GM10266 (cell line): Measurements from ENCODE around the gene ZG16B.

ENCODE experiments used
- DNase-seq: peaks from one replicate; pipeline ENCODE4 v3.0.0; 2012; ENCODE audit errors: extremely low spot score
- TF ChIP-seq, protein P1 (sequence below): IDR thresholded peaks from 2 replicates; pipeline ENCODE4 v1.5.1; 2012; ENCODE audit warnings: mild to moderate bottlenecking, low read depth; ENCODE audit not compliant: control insufficient read depth, insufficient read depth; ENCODE audit errors: missing control alignments

The ZG16B gene

DNA sequence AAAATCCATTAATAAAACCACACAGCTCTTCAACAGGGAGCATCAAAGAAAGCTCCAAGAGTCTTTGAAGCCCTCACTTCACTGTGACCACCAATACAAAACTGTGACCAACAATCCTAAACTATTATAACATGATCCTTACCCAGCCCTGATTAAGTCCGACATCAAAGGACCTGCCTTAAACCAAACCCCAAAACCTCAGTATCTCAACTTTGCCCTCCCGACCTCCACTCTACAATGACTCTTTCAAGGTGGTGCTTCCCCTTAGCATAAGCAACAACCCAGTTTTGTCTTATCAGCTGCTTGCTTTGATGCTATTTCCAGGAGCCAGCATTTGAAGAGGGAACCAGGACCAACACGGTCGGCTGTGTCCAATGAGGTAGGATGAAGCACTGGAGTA is 36.3 kb downstream of the ZG16B start:
- TF ChIP-seq, protein P1, sequence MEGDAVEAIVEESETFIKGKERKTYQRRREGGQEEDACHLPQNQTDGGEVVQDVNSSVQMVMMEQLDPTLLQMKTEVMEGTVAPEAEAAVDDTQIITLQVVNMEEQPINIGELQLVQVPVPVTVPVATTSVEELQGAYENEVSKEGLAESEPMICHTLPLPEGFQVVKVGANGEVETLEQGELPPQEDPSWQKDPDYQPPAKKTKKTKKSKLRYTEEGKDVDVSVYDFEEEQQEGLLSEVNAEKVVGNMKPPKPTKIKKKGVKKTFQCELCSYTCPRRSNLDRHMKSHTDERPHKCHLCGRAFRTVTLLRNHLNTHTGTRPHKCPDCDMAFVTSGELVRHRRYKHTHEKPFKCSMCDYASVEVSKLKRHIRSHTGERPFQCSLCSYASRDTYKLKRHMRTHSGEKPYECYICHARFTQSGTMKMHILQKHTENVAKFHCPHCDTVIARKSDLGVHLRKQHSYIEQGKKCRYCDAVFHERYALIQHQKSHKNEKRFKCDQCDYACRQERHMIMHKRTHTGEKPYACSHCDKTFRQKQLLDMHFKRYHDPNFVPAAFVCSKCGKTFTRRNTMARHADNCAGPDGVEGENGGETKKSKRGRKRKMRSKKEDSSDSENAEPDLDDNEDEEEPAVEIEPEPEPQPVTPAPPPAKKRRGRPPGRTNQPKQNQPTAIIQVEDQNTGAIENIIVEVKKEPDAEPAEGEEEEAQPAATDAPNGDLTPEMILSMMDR = no peak
- no peak for DNase-seq

DNA sequence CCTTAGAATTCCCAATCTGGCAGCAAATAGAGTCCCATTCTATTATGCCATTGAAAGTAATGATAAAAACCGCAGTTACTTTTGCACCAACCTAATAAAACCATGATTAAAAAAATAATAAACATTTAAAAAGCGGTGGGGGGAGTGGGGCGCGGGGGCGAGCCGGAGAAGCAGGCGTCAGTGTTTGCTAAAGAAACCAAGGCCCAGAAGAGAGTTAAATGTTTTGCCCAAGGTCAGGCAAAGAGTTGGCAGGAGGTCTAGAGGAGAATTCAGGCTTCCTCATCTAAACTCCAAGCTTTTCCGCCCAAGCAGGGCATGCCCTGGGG is 37.5 kb downstream of the ZG16B start:
- TF ChIP-seq, protein P1 = no peak

DNA sequence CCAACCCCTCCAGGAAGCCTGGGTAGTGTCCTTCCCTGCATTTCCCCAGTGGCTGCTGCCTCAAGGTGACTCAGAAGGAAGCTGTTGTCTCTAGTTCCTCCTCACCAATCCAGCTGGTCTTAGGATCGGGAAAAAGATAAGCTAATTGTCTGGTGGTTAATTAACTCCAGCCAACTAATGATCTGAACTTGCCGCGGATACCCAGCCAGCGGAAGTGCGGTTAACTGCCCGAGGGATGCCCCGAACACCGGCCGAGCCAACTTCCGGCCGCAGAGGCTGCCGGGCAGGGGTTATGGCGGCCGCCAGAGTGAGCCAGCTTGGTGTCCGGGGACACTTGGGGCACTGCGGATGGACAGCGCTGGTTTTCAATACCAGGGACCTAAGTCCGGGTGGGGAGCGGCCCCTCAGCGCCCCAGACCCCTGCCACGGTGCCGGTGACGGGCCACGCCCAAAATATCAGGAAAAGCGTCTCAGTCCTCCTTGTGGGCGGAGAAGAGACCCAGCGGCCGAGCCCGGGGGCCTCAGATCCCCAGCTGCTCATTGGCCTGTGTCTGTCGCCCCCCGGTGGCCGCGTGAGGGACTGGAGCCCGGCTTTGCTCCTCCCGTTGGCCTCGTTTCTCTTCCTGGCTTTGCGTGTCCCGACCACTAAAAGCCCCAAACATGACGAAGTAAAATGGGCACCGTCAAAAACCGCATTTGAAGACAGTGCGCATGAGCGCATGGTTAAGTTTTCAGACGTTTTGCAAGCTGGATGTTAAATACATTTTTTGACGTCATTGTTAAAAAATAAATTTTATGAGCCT is 38.1 kb downstream of the ZG16B start:
- DNase-seq = peak; percentile 97

More for the DNA sequence above, 37.5 kb downstream of the ZG16B start:
- no peak for DNase-seq

DNA sequence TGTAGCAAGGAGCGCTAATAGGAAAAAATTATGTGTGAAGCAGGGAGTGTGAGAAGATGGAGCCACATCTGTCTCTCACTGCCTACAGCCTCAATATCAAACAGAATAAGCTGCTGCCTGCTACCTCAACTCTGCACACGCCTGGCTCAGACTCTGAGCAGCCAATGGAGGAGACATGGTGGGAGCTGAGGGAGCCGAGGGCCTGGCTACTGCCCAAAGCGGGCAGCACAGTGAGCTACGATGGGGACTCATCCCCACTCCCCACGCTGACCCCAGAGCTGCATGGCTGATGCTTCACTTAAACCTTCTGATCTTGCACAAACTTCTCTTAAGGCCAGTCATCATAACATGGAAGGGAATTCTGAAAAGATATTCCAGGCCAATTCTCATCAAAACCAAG is 41.8 kb downstream of the ZG16B start:
- TF ChIP-seq, protein P1 = no peak
- DNase-seq = no peak

More for the DNA sequence above, 38.1 kb downstream of the ZG16B start:
- TF ChIP-seq, protein P1 = peak; percentile 97

DNA sequence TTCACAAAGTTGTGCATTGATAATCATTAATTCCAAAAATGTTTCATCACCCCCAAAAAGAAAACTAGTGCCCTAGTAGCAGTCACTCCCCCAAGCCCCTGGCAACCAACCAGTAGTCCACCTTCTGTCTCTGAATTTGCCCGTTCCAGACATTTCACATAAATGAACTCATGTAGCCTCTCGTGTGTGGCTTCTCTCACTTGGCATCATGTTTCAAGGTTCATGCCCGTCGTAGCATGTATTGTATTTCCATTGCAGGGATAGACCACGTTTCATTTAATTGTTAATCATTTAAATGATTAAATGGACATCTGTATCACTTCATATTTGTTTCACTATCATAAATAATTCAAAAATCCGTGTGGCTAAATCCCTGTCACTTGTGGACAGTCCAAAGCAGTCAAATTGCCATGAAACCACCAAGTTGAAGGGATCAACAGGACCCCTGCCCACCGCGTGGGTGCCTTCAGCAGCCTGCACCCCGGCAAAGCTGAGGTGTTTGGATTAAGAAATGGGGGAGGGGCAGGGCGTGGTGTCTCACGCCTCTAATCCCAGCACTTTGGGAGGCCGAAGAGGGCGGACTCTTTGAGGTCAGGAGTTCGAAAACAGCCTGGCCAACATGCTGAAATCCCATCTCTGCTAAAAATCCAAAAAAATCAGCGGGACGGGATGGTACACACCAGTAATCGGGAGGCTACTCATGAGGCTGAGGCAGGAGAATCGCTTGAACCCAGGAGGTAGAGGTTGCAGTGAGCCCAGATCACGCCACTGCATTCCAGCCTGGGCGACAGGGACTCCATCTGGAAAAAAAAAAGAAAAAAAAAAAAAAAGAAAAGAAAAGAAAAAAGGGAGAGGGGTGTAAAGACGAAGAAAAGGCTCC is 44.2 kb downstream of the ZG16B start:
- DNase-seq = no peak
- TF ChIP-seq, protein P1 = no peak

DNA sequence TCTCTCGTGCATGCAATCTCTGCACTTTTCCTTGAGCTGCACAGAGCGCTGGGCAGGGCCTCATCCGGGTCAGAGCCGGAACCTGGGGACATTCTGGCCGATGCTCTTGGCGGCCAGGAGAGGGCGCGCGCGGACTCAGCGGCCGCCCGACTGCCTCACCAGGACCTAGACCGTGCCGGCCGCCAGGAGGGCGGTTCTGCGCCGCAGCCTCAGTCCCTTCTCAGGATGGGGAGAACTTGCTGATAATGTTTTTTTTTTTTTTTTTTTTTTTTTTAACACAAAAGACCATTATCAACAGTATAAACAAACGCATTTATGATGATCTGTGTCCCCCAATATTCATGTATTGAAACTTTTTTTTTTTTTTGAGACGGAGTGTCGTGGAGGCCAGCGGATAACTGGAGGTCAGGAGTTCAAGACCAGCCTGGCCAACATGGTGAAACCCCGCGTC is 44.8 kb downstream of the ZG16B start:
- TF ChIP-seq, protein P1 = peak; percentile 93
- DNase-seq = peak; percentile 81
